GM12878 (cell line): Measurements from ENCODE around the gene IGFL3. TPM values are rescaled to one million over a fixed set of nuclear protein-coding genes. Genes with fewer than 3 reads are reported as not detected.

Source experiments
- ATAC-seq: fragments of 200-7000 bp; cut with Tn5 transposase; 3 replicates; pipeline ENCODE4 v1.9.1; 2020; ENCODE audit warnings: mild to moderate bottlenecking, moderate library complexity
- BruUV-seq: library from RNA; stranded (reverse); fragments of 400-500 nt; replicated peaks from 2 replicates; lab custom pipeline; 2021; lab: Mats Ljungman, UMichigan
- CTCF ChIA-PET: fragments of 300-600 bp; sonication (Branson Sonifier 250); formaldehyde crosslinking; extraction: SDS; loops from one replicate; lab custom pipeline; 2021; ENCODE audit warnings: inconsistent platforms; lab: Yijun Ruan, JAX
- POLR2A ChIA-PET: fragments of 350-600 bp; formaldehyde crosslinking; extraction: SDS; loops from one replicate; lab custom pipeline; 2021; ENCODE audit warnings: inconsistent platforms; lab: Charles Lee
- RAD21 ChIA-PET: fragments of 300-600 bp; sonication (Branson Sonifier 250); formaldehyde crosslinking; loops from one replicate; lab custom pipeline; 2023; ENCODE audit warnings: antibody characterized with exemption; ENCODE audit not compliant: unreplicated experiment; lab: Charles Lee
- SMC1A ChIA-PET: fragments of 300-600 bp; sonication (Branson Sonifier 250); formaldehyde crosslinking; loops from one replicate; lab custom pipeline; 2023; ENCODE audit not compliant: unreplicated experiment, uncharacterized antibody; lab: Charles Lee
- DNase-seq: peaks from one replicate; pipeline ENCODE4 v3.0.0-alpha.2; 2011; ENCODE audit warnings: low read depth, low spot score
- FAIRE-seq: peaks from 3 replicates; lab custom pipeline; 2011; peaks lifted over from hg19 to GRCh38; lab: Jason Lieb, UNC
- H2AFZ ChIP-seq: 2 replicates; pipeline ENCODE4 v1.6.0; 2011; ENCODE audit warnings: low read depth, low read length, control low read depth; ENCODE audit not compliant: control insufficient read depth
- H3K27ac ChIP-seq: 2 replicates; pipeline ENCODE4 v1.5.1; 2011; ENCODE audit warnings: control low read depth; ENCODE audit not compliant: control insufficient read depth, insufficient read depth
- H3K27me3 ChIP-seq, 2 experiments: replicated peaks in 1 of 2; 2 replicates each; pipeline versions ENCODE4 v1.6.0 to v1.6.1; 2011; ENCODE audit warnings: low read length in 1 of 2; ENCODE audit not compliant: control insufficient read depth in 2 of 2, insufficient read depth in 2 of 2
- H3K36me3 ChIP-seq, 2 experiments: 2 replicates each; pipeline ENCODE4 v1.5.1; 2011; ENCODE audit warnings: low read length in 1 of 2; ENCODE audit not compliant: control insufficient read depth in 2 of 2, insufficient read depth in 2 of 2
- H3K4me1 ChIP-seq: 2 replicates; pipeline ENCODE4 v1.6.1; 2011; ENCODE audit warnings: mild to moderate bottlenecking, low read length, moderate library complexity, mixed read lengths; ENCODE audit not compliant: control insufficient read depth, insufficient read depth
- H3K4me2 ChIP-seq: 2 replicates; pipeline ENCODE4 v1.6.0; 2011; ENCODE audit warnings: control low read depth; ENCODE audit not compliant: control insufficient read depth, insufficient read depth
- H3K4me3 ChIP-seq: fragments of 200-600 bp; sonication (generic); 2 replicates; pipeline ENCODE4 v1.5.1; 2016
- H3K79me2 ChIP-seq: 2 replicates; pipeline ENCODE4 v1.6.0; 2011; ENCODE audit warnings: low read length; ENCODE audit not compliant: control insufficient read depth, insufficient read depth
- H3K9ac ChIP-seq: 2 replicates; pipeline ENCODE4 v1.8.0; 2011; ENCODE audit warnings: low read length, control low read depth, mixed read lengths; ENCODE audit not compliant: control insufficient read depth, insufficient read depth
- H3K9me3 ChIP-seq: replicated peaks from 3 replicates; pipeline ENCODE4 v1.5.1; 2011; ENCODE audit warnings: mild to moderate bottlenecking, low read length; ENCODE audit not compliant: control insufficient read depth, insufficient read depth
- H4K20me1 ChIP-seq: 2 replicates; pipeline ENCODE4 v1.6.0; 2011; ENCODE audit not compliant: control insufficient read depth, insufficient read depth
- CBX5 ChIP-seq: sonication (generic); IDR thresholded peaks from 2 replicates; pipeline ENCODE4 v1.6.1; 2016; ENCODE audit warnings: low read depth, moderate library complexity, mild to moderate bottlenecking, inconsistent platforms
- CEBPZ ChIP-seq: fragments of 150-350 bp; IDR thresholded peaks from 2 replicates; pipeline ENCODE4 v1.6.1; 2016; ENCODE audit warnings: low read depth, low read length
- CREM ChIP-seq: IDR thresholded peaks from 2 replicates; pipeline ENCODE4 v1.6.1; 2014; ENCODE audit warnings: antibody characterized with exemption, low read depth
- FOXM1 ChIP-seq: IDR thresholded peaks from 2 replicates; pipeline ENCODE4 v1.6.1; 2012; ENCODE audit warnings: low read depth, mild to moderate bottlenecking, inconsistent platforms, low read length, moderate library complexity
- IRF3 ChIP-seq: fragments of 450-650 bp; IDR thresholded peaks from 2 replicates; pipeline ENCODE4 v1.6.1; 2014; ENCODE audit warnings: mild to moderate bottlenecking
- JUNB ChIP-seq: IDR thresholded peaks from 2 replicates; pipeline ENCODE4 v1.6.1; 2016; ENCODE audit warnings: antibody characterized with exemption, mild to moderate bottlenecking
- MTA2 ChIP-seq: fragments of 450-650 bp; IDR thresholded peaks from 2 replicates; pipeline ENCODE4 v1.6.1; 2016; ENCODE audit warnings: low read depth, mild to moderate bottlenecking, moderate library complexity
- MXI1 ChIP-seq: fragments of 150-350 bp; IDR thresholded peaks from 2 replicates; pipeline ENCODE4 v1.6.1; 2011; ENCODE audit warnings: low read depth, mild to moderate bottlenecking, inconsistent platforms, low read length, improper control_type of control experiment
- NR2C2 ChIP-seq: IDR thresholded peaks from 2 replicates; pipeline ENCODE4 v1.6.1; 2011; ENCODE audit warnings: borderline replicate concordance, low read depth; ENCODE audit not compliant: control insufficient read depth, insufficient read length
- RBBP5 ChIP-seq: fragments of 200-600 bp; sonication (generic); conservative IDR thresholded peaks from 2 replicates; pipeline ENCODE4 v1.6.1; 2016
- SP1 ChIP-seq: IDR thresholded peaks from one replicate; pipeline ENCODE4 v1.6.1; 2011; ENCODE audit warnings: low read depth, low read length
- SRF ChIP-seq, 2 experiments: IDR thresholded peaks; 2 replicates each; pipeline ENCODE4 v1.6.1; 2011; ENCODE audit warnings: low read depth in 2 of 2, low read length in 2 of 2, mild to moderate bottlenecking in 1 of 2, moderate library complexity in 1 of 2
- STAT1 ChIP-seq: fragments of 450-650 bp; conservative IDR thresholded peaks from 2 replicates; pipeline ENCODE4 v1.6.1; 2014; ENCODE audit warnings: antibody characterized with exemption, mild to moderate bottlenecking
- ZSCAN29 ChIP-seq: fragments of 450-650 bp; IDR thresholded peaks from 2 replicates; pipeline ENCODE4 v1.6.1; 2017; ENCODE audit warnings: mild to moderate bottlenecking, moderate library complexity
- WGBS: methylation state at CpG from one replicate; pipeline ENCODE4 v1.1.6; 2016; ENCODE audit warnings: low lambda C conversion rate; ENCODE audit not compliant: insufficient replicate concordance, insufficient coverage; ENCODE audit errors: missing lambda C conversion rate; 5-methylcytosine and 5-hydroxymethylcytosine counted together
- in situ Hi-C: fragments of 300-500 bp; cut with MboI; formaldehyde crosslinking; loops from 9 replicates; pipeline ENCODE4 v1.14.3; 2018; ENCODE audit warnings: mixed read lengths
- intact Hi-C: fragments of 100-400 bp; cut with micrococcal nuclease; formaldehyde crosslinking; loops from one replicate; pipeline ENCODE4 v1.14.2; 2022; ENCODE audit not compliant: unreplicated experiment
- polyA plus RNA-seq, 11 experiments: library from polyadenylated mRNA; depleted of rRNA in 4 of 11; unstranded in 6 of 11; stranded (reverse) in 5 of 11; fragments of >200 nt; fragmentation: Nextera tagmentation in 4 of 11; fragmentation: Illumina TruSeq in 1 of 11; extraction: Ambion mirVana in 4 of 11; extraction: Trizol in 1 of 11; gene quantifications; 1 replicate in 1 of 11; 2 replicates in 10 of 11; pipeline versions ENCODE4 v1.2.1 to v1.2.3, GENCODE V29; 2011 to 2016; ENCODE audit warnings: inconsistent platforms in 2 of 11, missing spikeins in 2 of 11, low read depth in 1 of 11
- total RNA-seq, 4 experiments: library from RNA; depleted of rRNA in 3 of 4; stranded (reverse); fragments of >200 nt in 3 of 4; fragmentation: Illumina TruSeq in 1 of 4; extraction: Trizol in 1 of 4; gene quantifications; 2 replicates each; pipeline versions ENCODE4 v1.2.1 to v1.2.3, GENCODE V29; 2013 to 2021
- TF ChIP-seq, protein P1 (sequence below): fragments of 450-650 bp; IDR thresholded peaks from 2 replicates; pipeline ENCODE4 v1.6.1; 2017; ENCODE audit warnings: borderline replicate concordance
- TF ChIP-seq, protein P2 (sequence below), 3 experiments: IDR thresholded peaks in 2 of 3; conservative IDR thresholded peaks in 1 of 3; 2 replicates each; pipeline ENCODE4 v1.5.1; 2011; ENCODE audit warnings: low read depth in 3 of 3, low read length in 3 of 3, mild to moderate bottlenecking in 3 of 3, control low read depth in 2 of 3, moderate library complexity in 2 of 3, inconsistent platforms in 1 of 3, mixed read lengths in 1 of 3; ENCODE audit not compliant: control insufficient read depth in 2 of 3, insufficient read depth in 1 of 3; ENCODE audit errors: extremely low read depth in 1 of 3

IGFL3 gene
- total and polyA plus RNA-seq, 10 of the 15 experiments (the other 5 are each of a cell fraction or from before 2014, with no cell fraction given): not detected

DNA sequence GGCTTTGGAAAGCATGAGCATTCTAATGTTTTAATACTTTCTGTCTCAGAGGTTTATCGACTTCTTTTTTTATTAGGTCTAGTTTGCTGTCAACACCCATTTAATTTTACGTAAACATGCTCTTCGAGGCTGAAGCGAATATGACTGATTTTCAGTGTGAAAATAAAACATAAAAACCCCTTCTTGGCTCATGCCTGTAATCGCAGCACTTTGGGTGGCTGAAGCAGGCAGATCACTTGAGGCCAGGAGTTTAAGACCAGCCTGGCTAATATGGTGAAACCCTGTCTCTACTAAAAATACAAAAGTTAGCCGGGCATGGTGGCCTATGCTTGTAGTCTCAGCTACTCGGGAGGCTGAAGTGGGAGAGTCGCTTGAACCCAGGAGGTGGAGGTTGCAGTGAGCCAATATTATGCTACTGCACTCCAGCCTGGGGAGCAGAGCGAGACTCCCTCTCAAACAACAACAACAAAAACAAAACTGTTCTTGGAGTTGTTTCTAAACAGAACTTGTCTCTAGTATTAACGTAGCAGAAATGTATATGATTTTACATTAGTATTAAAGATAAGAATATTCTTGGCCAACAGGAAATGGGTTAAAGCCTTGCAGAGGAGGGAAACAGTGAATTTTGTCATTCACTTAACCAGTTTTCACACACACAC, 7.1 kb upstream of the IGFL3 start:
- Histone ChIP-seq H2AFZ (no peak overlapping the region), H3K9ac (no peak overlapping the region), H3K79me2 (no peaks in the 10 kb centered on the region), H3K4me3 (no peak overlapping the region), H3K9me3 (peaks cover 2% of the 10 kb centered on the region; the same call in 2 of the 3 replicates), H4K20me1 (no peaks in the 10 kb centered on the region; the same call in 1 of the 2 replicates), H3K36me3 (no peaks in the 10 kb centered on the region), H3K27me3 (no peaks in the 10 kb centered on the region; a peak in 1 of 4 replicates), H3K27ac (no peak overlapping the region), H3K4me1 (peaks cover 3% of the 10 kb centered on the region; the same call in 1 of the 2 replicates), H3K4me2 (no peak overlapping the region)
- no peak for DNase-seq
- ChIA-PET POLR2A (no interaction called here), RAD21 (no interaction called here), CTCF (interaction anchor here (0.7 kb wide), 1 partner anchor 895 kb away, joined by 3 read pairs; no protein-coding TSS in a partner anchor), SMC1A (interaction anchor here (1.3 to 7.2 kb wide), 2 partner anchors 15 to 49 kb away, joined by 3 to 43 read pairs; no protein-coding TSS in a partner anchor)
- BruUV-seq: no TSS peak
- ATAC-seq: no peak
- 48% methylated on average over 10 of the region's 10 CpGs for WGBS
- FAIRE-seq: no peak
- intact Hi-C loops: no loop called here
- in situ Hi-C loops: no loop called here
- TF ChIP-seq IRF3 (no peak), STAT1 (no peak), JUNB (no peak), SP1 (no peak), CBX5 (no peak), FOXM1 (no peak), NR2C2 (no peak), ZSCAN29 (no peak), RBBP5 (no peak), SRF (IDR thresholded peaks at IDR 0.05; ENCODE audit: low read depth in 2 of 2, low read length in 2 of 2) (no peak), MXI1 (no peak), MTA2 (no peak), CREM (no peak), CEBPZ (no peak)
- TF ChIP-seq, protein P1, sequence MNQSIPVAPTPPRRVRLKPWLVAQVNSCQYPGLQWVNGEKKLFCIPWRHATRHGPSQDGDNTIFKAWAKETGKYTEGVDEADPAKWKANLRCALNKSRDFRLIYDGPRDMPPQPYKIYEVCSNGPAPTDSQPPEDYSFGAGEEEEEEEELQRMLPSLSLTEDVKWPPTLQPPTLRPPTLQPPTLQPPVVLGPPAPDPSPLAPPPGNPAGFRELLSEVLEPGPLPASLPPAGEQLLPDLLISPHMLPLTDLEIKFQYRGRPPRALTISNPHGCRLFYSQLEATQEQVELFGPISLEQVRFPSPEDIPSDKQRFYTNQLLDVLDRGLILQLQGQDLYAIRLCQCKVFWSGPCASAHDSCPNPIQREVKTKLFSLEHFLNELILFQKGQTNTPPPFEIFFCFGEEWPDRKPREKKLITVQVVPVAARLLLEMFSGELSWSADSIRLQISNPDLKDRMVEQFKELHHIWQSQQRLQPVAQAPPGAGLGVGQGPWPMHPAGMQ: no peak
- TF ChIP-seq, protein P2, sequence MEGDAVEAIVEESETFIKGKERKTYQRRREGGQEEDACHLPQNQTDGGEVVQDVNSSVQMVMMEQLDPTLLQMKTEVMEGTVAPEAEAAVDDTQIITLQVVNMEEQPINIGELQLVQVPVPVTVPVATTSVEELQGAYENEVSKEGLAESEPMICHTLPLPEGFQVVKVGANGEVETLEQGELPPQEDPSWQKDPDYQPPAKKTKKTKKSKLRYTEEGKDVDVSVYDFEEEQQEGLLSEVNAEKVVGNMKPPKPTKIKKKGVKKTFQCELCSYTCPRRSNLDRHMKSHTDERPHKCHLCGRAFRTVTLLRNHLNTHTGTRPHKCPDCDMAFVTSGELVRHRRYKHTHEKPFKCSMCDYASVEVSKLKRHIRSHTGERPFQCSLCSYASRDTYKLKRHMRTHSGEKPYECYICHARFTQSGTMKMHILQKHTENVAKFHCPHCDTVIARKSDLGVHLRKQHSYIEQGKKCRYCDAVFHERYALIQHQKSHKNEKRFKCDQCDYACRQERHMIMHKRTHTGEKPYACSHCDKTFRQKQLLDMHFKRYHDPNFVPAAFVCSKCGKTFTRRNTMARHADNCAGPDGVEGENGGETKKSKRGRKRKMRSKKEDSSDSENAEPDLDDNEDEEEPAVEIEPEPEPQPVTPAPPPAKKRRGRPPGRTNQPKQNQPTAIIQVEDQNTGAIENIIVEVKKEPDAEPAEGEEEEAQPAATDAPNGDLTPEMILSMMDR (IDR thresholded peaks at IDR 0.05 in 2 of 3, conservative IDR thresholded peaks at IDR 0.05 in 1 of 3; ENCODE audit: control insufficient read depth in 2 of 3, extremely low read depth in 1 of 3, insufficient read depth in 1 of 3, low read depth in 3 of 3, low read length in 3 of 3): no peak
